AG09319 (cell line): ENCODE data around the gene DRG2.

ENCODE experiments used
- DNase-seq: peaks from one replicate; pipeline ENCODE4 v3.0.0-alpha.2; 2010; ENCODE audit warnings: low read depth; ENCODE audit errors: extremely low read depth
- TF ChIP-seq, protein P1 (sequence below): IDR thresholded peaks from 2 replicates; pipeline ENCODE4 v1.5.1; 2011; ENCODE audit warnings: low read depth, mild to moderate bottlenecking, inconsistent platforms, low read length, moderate library complexity

DRG2 gene

DNA sequence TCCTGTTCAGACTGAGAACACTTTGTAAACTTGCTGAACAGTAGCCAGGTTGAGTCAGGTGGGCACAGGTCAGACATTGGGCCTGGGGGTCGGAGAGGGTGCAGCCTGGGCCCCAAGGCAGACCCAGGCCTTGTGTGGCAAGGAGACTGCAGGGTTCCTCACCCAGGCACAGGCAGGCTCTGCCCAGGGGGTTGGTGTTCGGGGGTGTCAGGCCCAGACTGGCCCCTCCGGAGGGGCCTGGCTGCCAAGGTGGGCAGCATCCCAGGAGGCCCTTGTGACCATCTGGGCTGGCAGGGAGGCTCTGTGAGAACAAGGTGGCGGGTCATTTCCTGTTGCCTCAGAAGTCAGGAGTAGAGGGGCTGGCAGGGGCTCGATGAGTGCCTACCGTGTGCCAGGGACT, 20.2 kb downstream of the DRG2 start:
- no peak for DNase-seq
- TF ChIP-seq, protein P1, sequence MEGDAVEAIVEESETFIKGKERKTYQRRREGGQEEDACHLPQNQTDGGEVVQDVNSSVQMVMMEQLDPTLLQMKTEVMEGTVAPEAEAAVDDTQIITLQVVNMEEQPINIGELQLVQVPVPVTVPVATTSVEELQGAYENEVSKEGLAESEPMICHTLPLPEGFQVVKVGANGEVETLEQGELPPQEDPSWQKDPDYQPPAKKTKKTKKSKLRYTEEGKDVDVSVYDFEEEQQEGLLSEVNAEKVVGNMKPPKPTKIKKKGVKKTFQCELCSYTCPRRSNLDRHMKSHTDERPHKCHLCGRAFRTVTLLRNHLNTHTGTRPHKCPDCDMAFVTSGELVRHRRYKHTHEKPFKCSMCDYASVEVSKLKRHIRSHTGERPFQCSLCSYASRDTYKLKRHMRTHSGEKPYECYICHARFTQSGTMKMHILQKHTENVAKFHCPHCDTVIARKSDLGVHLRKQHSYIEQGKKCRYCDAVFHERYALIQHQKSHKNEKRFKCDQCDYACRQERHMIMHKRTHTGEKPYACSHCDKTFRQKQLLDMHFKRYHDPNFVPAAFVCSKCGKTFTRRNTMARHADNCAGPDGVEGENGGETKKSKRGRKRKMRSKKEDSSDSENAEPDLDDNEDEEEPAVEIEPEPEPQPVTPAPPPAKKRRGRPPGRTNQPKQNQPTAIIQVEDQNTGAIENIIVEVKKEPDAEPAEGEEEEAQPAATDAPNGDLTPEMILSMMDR: no peak

DNA sequence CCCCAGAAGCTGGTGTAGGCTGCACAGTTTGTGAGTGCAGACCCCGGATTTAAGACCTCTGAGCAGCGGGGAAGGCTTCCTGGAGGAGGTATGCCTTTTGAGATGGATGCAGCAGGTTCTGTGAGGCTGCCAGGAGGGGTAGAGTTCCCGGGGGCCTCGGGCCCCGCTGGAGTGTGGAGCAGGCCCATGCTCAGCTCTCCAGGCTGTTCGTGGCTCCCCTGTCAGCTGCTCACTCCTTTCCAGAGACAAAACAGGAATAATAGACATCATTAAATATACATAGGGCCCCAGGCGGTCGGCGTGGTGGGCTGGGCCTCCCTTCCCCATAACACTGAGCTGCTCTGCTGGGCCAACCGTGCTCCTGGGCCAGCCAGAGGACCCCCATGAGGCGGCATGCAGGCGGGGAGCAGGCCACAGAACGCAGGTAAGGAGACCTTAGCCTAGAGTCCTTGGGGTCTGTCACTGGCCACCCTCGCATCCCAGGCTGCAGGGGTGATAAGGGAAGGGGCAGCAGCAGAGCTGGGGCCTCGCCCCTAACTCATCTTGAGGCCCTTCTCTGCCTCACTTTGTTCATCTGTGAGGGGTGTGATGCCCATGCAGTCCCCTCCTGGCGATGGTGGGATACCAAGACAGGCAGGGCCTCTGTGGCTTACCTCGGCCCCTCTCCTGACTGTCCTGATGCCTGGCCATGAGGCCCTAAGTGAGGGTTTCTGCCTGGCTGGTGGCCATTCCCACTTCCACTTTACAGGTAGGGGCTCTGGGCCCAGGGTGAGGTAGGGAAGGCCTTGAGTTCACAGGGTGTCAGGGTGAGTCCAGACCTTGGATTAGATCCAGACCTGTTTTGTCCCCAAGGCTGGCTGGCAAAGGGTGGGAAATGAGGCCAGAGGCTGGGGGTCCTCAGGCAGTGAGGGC, 20.9 kb downstream of the DRG2 start, which contains the start of gene MYO15A:
MYO15A (plus strand) TSS at position 356 of the 912 bp plus-strand sequence. CDS start 10,045 bp downstream, outside the sequence.
- no peak for DNase-seq
- TF ChIP-seq, protein P1: no peak

DNA sequence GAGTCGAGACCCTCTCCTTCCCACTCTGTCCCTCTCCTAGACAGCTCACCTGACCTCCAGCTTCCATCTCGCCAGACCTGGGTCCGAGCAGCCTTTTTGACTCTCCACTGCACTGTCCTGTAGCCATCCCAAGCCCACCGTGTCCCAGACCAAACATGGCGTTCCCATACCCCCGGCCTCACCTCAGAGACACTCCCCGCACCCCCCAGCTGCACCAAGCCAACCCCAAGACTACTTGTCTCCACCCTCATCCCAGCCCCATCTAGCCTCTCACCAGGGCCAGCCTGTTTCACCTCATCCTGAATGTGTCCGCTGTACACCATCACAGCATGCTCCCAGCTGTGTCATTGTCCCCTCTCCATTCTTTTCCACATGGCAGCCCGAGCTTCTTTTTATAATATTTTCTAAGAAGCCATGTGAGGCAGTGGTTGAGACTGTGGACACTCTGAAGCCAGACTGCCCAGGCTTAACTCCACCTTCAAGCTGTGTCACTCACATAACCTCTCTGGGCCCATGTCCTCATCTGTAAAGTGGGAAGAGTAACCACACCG, 22.3 kb downstream of the DRG2 start:
- TF ChIP-seq, protein P1: no peak
- no peak for DNase-seq

DNA sequence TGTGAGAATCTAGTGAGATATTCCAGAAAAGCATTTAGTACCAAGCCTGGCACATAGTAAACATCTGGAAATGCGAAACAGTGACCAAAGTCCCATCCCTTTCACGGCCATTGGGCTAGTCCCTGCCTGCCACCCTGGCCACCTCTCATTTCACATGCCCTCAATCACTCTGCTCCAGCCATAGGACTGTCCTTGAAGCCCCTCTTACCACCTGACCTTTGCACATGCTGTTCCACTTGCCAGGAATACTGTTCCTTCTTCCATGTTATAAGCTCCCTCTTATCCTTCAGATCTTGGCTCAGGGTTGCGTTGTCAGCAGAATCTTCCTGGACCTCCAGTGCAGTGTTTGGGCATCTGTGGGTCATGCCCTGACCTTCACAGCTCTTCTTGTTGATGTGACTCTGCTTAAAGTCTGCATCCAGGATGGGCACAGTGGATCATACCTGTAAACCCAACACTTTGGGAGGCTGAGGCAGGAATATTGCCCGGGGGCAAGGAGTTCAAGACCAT, 22.9 kb downstream of the DRG2 start:
- TF ChIP-seq, protein P1: no peak

DNA sequence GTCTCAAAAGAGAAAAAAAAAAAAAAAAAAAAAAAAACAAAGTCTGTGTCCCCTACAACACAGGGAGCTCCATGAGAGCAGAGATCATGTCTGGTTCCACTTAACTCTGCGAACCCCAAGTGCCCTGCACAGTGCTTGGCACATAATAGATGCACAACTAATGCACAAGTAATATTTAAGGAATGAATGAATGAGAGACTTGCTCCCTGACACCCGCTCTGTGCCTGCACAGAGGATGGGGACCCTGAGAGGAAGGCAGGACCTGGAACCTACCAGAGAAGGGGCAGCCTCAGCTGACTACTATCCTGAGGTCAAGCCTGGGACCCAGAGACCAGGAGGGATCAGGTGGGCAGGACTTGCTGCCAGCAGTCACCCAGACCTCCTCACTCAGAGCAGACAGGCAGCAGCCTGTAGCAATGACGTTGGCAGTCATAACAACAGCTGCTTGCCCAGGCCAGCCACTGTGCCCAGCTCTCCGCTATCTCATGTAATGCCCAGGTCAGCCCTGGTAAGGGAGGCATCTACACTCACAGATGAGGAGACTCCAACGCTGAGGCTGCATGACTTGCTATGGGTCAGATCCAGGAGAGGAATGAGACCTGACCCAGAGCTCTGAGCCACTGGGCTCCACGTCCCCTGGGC, 23.7 kb downstream of the DRG2 start:
- no peak for DNase-seq
- TF ChIP-seq, protein P1: no peak

More for the DNA sequence above, 22.9 kb downstream of the DRG2 start:
- DNase-seq: no peak

DNA sequence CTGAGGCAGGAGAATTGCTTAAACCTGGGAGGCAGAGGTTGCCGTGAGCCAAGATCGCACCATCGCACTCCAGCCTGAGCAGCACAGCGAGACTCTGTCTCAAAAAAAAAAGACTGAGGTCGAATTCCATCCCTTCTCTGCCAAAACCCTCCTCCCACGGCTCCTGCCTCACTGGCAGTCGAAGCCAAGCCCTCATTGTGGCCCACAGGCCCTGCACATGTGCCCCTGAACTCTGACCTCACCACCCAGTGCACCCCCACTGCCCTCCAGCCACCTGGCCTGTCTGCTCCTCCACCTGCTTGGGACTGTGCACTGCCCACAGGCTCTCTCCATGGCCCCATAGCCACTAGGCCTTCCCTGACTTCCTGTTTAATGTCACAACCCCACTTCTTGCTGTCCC, 27.8 kb downstream of the DRG2 start:
- DNase-seq: no peak
- TF ChIP-seq, protein P1: no peak
